NCI-H2196 (cell line): ENCODE results near the gene PPFIA1.

ENCODE experiments used
- DNase-seq: peaks from one replicate; lab custom pipeline; 2025; ENCODE audit not compliant: unreplicated experiment; lab: John Stamatoyannopoulos, UW

The PPFIA1 gene

DNA sequence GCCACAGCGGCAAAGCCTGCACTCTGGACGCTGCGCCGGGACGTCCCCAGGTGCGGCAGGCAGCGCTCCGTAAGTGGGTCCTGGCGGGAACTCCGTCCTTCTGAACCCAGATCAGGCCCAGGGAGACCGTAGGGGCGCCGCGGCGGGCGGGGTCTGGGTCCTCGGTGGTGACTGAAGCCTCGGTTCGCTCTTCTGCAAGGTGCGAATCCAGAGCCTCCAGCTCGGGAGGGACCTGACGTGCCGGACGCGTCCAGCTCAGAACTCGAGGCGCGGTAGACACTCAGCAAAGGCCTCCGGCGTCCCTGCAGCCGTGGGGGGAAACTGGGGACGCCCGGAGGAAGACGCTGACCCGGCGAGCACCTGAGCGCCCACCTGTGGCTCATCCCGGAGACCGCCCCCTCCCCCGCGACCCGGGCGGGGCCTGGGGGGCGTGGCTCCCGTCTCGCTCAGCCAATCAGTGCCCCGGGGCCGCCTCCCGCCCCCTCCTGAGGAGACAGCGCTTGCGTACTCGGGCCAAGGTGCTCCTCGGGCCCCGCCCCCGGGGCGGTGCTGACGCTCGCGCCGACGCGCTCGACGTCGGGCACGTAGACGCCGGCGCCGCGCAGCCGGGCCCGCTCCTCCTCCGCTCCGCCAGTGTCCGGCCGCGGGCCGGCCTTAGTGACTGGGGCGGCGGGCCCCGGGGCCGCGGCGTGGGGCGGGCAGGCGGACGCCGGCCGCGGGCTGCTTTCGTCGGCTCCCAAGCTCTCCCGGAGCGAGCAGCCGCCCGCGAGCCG, at the start of gene PPFIA1:
Gene PPFIA1, plus strand, starts transcription at position 587 of the 773 bp plus-strand sequence. CDS start 1,483 bp downstream, outside the sequence.
- DNase-seq, result peak; percentile 97

GRCh38 chr11:70220920-70221319, 49.6 kb upstream of the PPFIA1 start:
- no peak for DNase-seq

- peak; percentile 7 for DNase-seq
Measured at GRCh38 chr11:70225681-70226177, 44.8 kb upstream of the PPFIA1 start.

GRCh38 chr11:70226183-70226582, 44.3 kb upstream of the PPFIA1 start:
- no peak for DNase-seq

GRCh38 chr11:70226967-70227366, 43.5 kb upstream of the PPFIA1 start:
- no peak for DNase-seq

- no peak for DNase-seq
Measured at GRCh38 chr11:70229737-70230136, 40.8 kb upstream of the PPFIA1 start.

GRCh38 chr11:70230151-70230839, 40.2 kb upstream of the PPFIA1 start:
- no peak for DNase-seq

DNA sequence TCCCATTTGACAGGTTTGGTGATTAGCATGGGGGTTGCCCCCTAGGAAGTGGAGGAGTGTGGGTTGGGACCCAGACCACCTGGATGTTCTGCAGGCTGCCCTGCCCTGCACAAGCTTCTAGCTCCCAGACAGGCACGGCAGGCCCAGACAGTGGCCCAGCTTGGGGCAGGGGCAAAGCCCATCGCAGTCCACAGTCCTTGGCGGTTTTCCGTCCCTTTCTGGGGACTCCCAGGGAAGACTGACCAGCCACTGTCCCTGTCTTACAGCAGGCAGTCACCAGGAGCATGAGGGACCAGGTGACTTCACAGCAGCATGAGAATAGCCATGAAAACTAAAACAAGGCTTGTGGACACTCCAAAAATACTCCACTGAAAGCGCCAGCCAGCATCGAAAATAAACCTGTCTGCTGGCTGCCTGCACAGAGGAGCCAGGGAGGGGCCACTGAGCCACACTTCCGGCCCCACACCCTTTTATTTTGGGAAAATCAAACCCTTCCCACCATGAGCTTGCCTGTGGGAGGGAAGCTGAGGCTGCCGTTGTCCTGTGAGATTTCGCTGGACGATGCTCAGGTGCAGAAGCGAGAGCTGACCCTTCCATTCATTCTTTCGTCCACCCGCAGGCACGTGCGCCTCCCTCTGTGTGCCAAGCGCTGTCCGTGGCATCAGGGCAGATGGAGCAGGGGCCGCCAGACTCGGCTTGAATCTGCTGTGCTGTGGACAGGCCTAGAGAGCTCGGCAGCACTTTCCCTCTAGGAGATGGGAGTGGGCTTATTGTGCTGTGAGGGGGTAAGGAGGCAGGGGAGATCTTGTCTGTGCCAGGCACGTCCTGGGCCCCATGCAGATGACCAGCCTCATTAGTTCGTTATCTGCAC, 39.4 kb upstream of the PPFIA1 start:
- DNase-seq, result no peak

- DNase-seq, result no peak
Measured at GRCh38 chr11:70233034-70233433, 37.5 kb upstream of the PPFIA1 start.

DNA sequence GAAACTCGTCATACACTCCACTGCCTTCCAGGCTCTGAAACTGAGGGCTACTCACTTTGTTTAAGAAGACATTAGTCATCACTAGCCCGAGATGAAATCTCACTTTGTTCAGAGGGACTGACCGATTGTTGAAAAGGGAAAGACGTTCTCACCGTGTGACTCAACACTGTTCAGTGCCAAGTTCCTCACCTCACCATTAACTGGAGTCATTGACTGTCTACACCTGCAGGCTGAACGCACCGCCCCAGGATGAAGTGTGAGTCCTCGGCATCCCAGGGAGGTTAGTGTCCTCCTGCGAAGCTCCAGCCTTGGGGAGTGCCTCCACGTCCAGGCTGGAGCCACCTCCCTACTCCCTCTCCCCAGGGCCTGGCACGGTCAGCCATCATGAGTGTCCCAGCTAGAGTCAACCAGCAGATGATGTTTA, 37.0 kb upstream of the PPFIA1 start:
- DNase-seq, result peak; percentile 43

GRCh38 chr11:70233962-70234361, 36.5 kb upstream of the PPFIA1 start:
- DNase-seq, result no peak

DNA sequence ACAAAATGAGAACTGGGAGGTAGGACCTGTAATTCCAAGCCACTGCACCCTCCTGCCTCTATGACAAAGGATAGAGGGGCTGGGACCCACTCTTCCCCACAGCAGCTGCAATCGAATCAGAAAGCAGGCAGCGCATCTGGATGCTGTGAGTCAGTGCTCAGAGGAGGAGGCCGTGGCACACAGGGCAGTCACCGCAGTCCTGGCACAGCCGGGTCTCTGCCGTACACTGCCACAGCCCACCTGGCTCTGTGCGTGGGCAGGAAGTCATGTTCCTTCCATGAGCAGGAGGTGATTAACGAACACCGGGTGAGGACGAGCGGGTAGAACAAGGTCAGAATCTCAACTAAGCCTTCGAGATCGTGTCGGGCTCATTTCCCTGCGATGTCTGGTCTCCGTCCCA, 30.2 kb upstream of the PPFIA1 start:
- DNase-seq, result no peak

GRCh38 chr11:70241709-70242108, 28.8 kb upstream of the PPFIA1 start:
- no peak for DNase-seq

DNA sequence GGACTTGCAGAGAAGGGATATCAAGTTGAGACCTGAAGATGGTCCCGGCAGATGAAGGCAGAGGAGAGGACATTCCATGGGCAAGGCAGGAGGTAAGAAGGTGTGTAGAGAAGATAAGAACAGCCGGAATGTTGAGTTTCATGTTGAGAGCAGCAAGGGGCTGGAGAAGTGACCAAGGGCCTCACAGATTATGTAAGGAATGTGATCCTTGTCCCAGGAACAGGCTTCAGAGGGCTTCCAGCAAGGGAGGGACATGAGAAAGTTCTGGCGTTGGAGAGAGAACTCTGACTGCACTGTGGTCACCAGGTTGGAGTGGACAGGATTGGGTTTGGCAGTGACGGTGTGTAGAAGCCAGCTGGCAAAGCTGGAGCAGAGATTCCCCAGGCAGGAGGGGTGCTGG, 27.6 kb upstream of the PPFIA1 start:
- no peak for DNase-seq

- DNase-seq, result no peak
Measured at GRCh38 chr11:70243912-70244652, 26.4 kb upstream of the PPFIA1 start.

- DNase-seq, result no peak
Measured at GRCh38 chr11:70244698-70245097, 25.8 kb upstream of the PPFIA1 start.

- no peak for DNase-seq
Measured at GRCh38 chr11:70246196-70246595, 24.3 kb upstream of the PPFIA1 start.

DNA sequence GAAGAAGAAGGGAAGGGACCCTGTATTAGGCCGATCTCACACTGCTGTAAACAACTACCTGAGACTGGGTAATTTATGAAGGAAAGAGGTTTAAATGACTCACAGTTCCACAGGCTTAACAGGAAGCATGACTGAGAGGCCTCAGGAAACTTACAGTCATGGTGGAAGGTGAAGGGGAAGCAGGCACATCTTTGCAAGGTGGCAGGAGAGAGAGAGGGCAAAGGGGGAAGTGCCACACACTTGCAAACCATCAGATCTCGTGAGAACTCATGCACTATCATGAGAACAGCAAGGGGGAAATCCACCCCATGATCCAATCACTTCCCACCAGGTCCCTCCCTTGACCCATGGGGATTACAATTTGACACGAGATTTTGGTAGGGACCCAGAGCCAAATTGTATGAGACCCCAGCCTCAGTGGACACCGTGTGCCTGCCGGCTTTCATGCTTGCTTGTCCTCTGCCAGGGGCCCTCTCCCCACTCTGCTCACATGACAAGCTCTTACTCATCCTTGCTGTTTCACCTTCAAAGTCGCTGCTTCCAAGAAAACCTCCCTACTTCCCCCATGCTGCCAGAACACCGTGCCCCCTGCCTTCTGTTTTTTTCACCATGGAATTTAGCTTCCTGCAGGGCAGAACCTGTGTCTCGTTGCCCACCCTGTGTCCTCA, 23.3 kb upstream of the PPFIA1 start:
- no peak for DNase-seq

- DNase-seq, result peak; percentile 65
Measured at GRCh38 chr11:70247710-70248072, 22.8 kb upstream of the PPFIA1 start.
